Coronary artery (tissue), 2 donors: ENCODE measurements around the gene RPL39L.

Experiments used
- DNase-seq: peaks from one replicate; pipeline ENCODE4 v3.0.0-alpha.2; 2017; ENCODE audit warnings: low spot score
- H3K27ac ChIP-seq, 2 donors: fragments of 200-600 bp; sonication (generic); one replicate each; pipeline ENCODE4 v1.5.1; 2016 to 2019
- H3K4me3 ChIP-seq: fragments of 200-600 bp; sonication (generic); 2 replicates; pipeline ENCODE4 v1.5.1; 2016; ENCODE audit warnings: mild to moderate bottlenecking, moderate library complexity
- CTCF ChIP-seq: fragments of 200-600 bp; sonication (generic); IDR thresholded peaks from one replicate; pipeline ENCODE4 v1.5.1; 2019; ENCODE audit warnings: antibody characterized with exemption

The RPL39L gene

GRCh38 chr3:187077537-187077936 lies 61.8 kb downstream of the RPL39L start:
- no peak for TF ChIP-seq CTCF
- DNase-seq: no peak
- no peak overlapping the region for H3K27ac ChIP-seq
- no peak overlapping the region for H3K4me3 ChIP-seq

GRCh38 chr3:187077085-187077484 lies 62.2 kb downstream of the RPL39L start:
- no peak for TF ChIP-seq CTCF
- H3K27ac ChIP-seq: no peak overlapping the region
- no peak for DNase-seq
- no peak overlapping the region for H3K4me3 ChIP-seq

- H3K4me3 ChIP-seq: no peak overlapping the region
- no peak overlapping the region for H3K27ac ChIP-seq
- TF ChIP-seq CTCF: no peak
- no peak for DNase-seq
These were observed 63.0 kb downstream of the RPL39L start for GRCh38 chr3:187076297-187076696.

GRCh38 chr3:187074846-187075245 lies 64.5 kb downstream of the RPL39L start:
- TF ChIP-seq CTCF: no peak
- H3K4me3 ChIP-seq: no peak overlapping the region
- no peak for DNase-seq

GRCh38 chr3:187073581-187074098 lies 65.7 kb downstream of the RPL39L start:
- DNase-seq: no peak
- Histone ChIP-seq H3K27ac (no peak overlapping the region), H3K4me3 (no peak overlapping the region)
- no peak for TF ChIP-seq CTCF

More at GRCh38 chr3:187074846-187075245, 64.5 kb downstream of the RPL39L start:
- H3K27ac ChIP-seq: no peak overlapping the region

- no peak for TF ChIP-seq CTCF
- H3K4me3 ChIP-seq: no peak overlapping the region
- no peak overlapping the region for H3K27ac ChIP-seq
- DNase-seq: no peak
These were observed 66.8 kb downstream of the RPL39L start for GRCh38 chr3:187072511-187072910.

- no peak for TF ChIP-seq CTCF
- H3K27ac ChIP-seq: no peak overlapping the region
- no peak for DNase-seq
- H3K4me3 ChIP-seq: no peak overlapping the region
These were observed 67.2 kb downstream of the RPL39L start for GRCh38 chr3:187072102-187072501.
